ENCODE measurements around the gene SHISA2. TPM values are rescaled to one million over a fixed set of nuclear protein-coding genes. Genes with fewer than 3 reads are reported as not detected.

SHISA2 gene
- total RNA-seq, 6 experiments from 2014 or later = not detected

- no peak overlapping the region for H3K4me3 Mint-ChIP-seq
These were observed 29.1 kb downstream of the SHISA2 start for GRCh38 chr13:26022538-26023292.

GRCh38 chr13:26021956-26022355, 29.9 kb downstream of the SHISA2 start:
- Mint-ChIP-seq H3K9me3 (peaks cover 4% of the 10 kb centered on the region; the same call in 1 of the 2 replicates), H3K4me3 (no peak overlapping the region), H3K27ac (no peak overlapping the region), H3K27me3 (ENCODE audit: insufficient read depth) (no peaks in the 10 kb centered on the region; the same call in 1 of the 2 replicates), H3K36me3 (ENCODE audit: low read depth) (no peaks in the 10 kb centered on the region), H3K4me1 (ENCODE audit: low read depth) (peaks cover 53% of the 10 kb centered on the region)
- TF ChIP-seq CTCF (IDR thresholded peaks at IDR 0.05) = no peak
- no peak for DNase-seq

More at GRCh38 chr13:26022538-26023292, 29.1 kb downstream of the SHISA2 start:
- H3K9me3 Mint-ChIP-seq = peaks cover 4% of the 10 kb centered on the region; the same call in 1 of the 2 replicates
- TF ChIP-seq CTCF (IDR thresholded peaks at IDR 0.05) = no peak
- H3K36me3 Mint-ChIP-seq (ENCODE audit: low read depth) = no peaks in the 10 kb centered on the region
- DNase-seq = peak; percentile 84
- H3K27me3 Mint-ChIP-seq (ENCODE audit: insufficient read depth) = no peaks in the 10 kb centered on the region; the same call in 1 of the 2 replicates
- H3K27ac Mint-ChIP-seq = peak overlapping the region; percentile 37; the same call in 1 of the 2 replicates
- H3K4me1 Mint-ChIP-seq (ENCODE audit: low read depth) = peaks cover 52% of the 10 kb centered on the region

GRCh38 chr13:26021516-26021915, 30.3 kb downstream of the SHISA2 start:
- Mint-ChIP-seq H3K27me3 (ENCODE audit: insufficient read depth) (no peaks in the 10 kb centered on the region; the same call in 1 of the 2 replicates), H3K36me3 (ENCODE audit: low read depth) (no peaks in the 10 kb centered on the region), H3K9me3 (peaks cover 4% of the 10 kb centered on the region; the same call in 1 of the 2 replicates), H3K4me1 (ENCODE audit: low read depth) (peaks cover 53% of the 10 kb centered on the region), H3K27ac (no peak overlapping the region), H3K4me3 (no peak overlapping the region)
- no peak for TF ChIP-seq CTCF (IDR thresholded peaks at IDR 0.05)
- no peak for DNase-seq

- peaks cover 4% of the 10 kb centered on the region; the same call in 1 of the 2 replicates for H3K9me3 Mint-ChIP-seq
- H3K27ac Mint-ChIP-seq = peak overlapping the region; percentile 86; the same call in 1 of the 2 replicates
- no peak for DNase-seq
- H3K27me3 Mint-ChIP-seq (ENCODE audit: insufficient read depth) = peaks cover 3% of the 10 kb centered on the region; the same call in 1 of the 2 replicates
- H3K36me3 Mint-ChIP-seq (ENCODE audit: low read depth) = no peaks in the 10 kb centered on the region
- peaks cover 53% of the 10 kb centered on the region for H3K4me1 Mint-ChIP-seq (ENCODE audit: low read depth)
- H3K4me3 Mint-ChIP-seq = peak overlapping the region; percentile 44; the same call in 1 of the 2 replicates
- TF ChIP-seq CTCF (IDR thresholded peaks at IDR 0.05) = no peak
These were observed 30.9 kb downstream of the SHISA2 start for GRCh38 chr13:26020891-26021290.

- peaks cover 53% of the 10 kb centered on the region for H3K4me1 Mint-ChIP-seq (ENCODE audit: low read depth)
- no peaks in the 10 kb centered on the region for H3K36me3 Mint-ChIP-seq (ENCODE audit: low read depth)
- peak; percentile 75 for DNase-seq
- peaks cover 3% of the 10 kb centered on the region for H3K27me3 Mint-ChIP-seq (ENCODE audit: insufficient read depth)
- H3K9me3 Mint-ChIP-seq = peaks cover 4% of the 10 kb centered on the region; the same call in 1 of the 2 replicates
- TF ChIP-seq CTCF (IDR thresholded peaks at IDR 0.05) = no peak
- peak overlapping the region; percentile 63 for H3K4me3 Mint-ChIP-seq
- H3K27ac Mint-ChIP-seq = peak overlapping the region; percentile 86
These were observed 31.6 kb downstream of the SHISA2 start for GRCh38 chr13:26019881-26020870.

Data from HFFc6 (cell line).